ENCODE results near the gene ANKIB1. TPM values are rescaled to one million over a fixed set of nuclear protein-coding genes. Genes with fewer than 3 reads are reported as not detected.

Gene ANKIB1
- total RNA-seq, 3 donors from 2014 or later (not counting 1 experiment from before 2014, with no cell fraction given): 70.6 to 90.2 (median 86.6) TPM

- Mint-ChIP-seq H3K9me3 (no peaks in the 10 kb centered on the region), H3K4me1 (peaks cover 21 to 30% of the 10 kb centered on the region in 2 donors), H3K4me3 (no peak overlapping the region), H3K27ac (peak overlapping the region in 1 of 2 donors; percentile 27), H3K27me3 (ENCODE audit: low read depth in 2 of 2) (no peaks in the 10 kb centered on the region), H3K36me3 (no peaks in the 10 kb centered on the region)
- Histone ChIP-seq H3K4me1 (ENCODE audit: control insufficient read depth, insufficient read depth, low read length) (no peaks in the 10 kb centered on the region), H3K9me3 (ENCODE audit: control insufficient read depth, insufficient read depth, low read length) (no peaks in the 10 kb centered on the region), H3K27ac (ENCODE audit: low read length) (no peak overlapping the region), H3K4me3 (ENCODE audit: low read length) (no peak overlapping the region), H3K27me3 (ENCODE audit: control insufficient read depth, insufficient read depth, low read length) (no peaks in the 10 kb centered on the region), H3K36me3 (ENCODE audit: control insufficient read depth, insufficient read depth, low read length) (peaks cover 11% of the 10 kb centered on the region)
- WGBS (ENCODE audit: insufficient coverage): no CpG with 5 or more reads among the region's 1 CpG
- intact Hi-C loops (cut with micrococcal nuclease): no loop called here
- TF ChIP-seq CTCF (IDR thresholded peaks at IDR 0.05): no peak
- DNase-seq: no peak
- ATAC-seq: no peak
Measured at GRCh38 chr7:92295391-92295790, 49.6 kb downstream of the ANKIB1 start.

- intact Hi-C loops (cut with micrococcal nuclease): no loop called here
- DNase-seq: no peak
- H3K36me3 Mint-ChIP-seq: no peaks in the 10 kb centered on the region
- no peak for ATAC-seq
- TF ChIP-seq CTCF (IDR thresholded peaks at IDR 0.05): no peak
- H3K27me3 Mint-ChIP-seq (ENCODE audit: low read depth in 2 of 2): no peaks in the 10 kb centered on the region
- Histone ChIP-seq H3K36me3 (ENCODE audit: control insufficient read depth, insufficient read depth, low read length) (peaks cover 11% of the 10 kb centered on the region), H3K27me3 (ENCODE audit: control insufficient read depth, insufficient read depth, low read length) (no peaks in the 10 kb centered on the region), H3K4me1 (ENCODE audit: control insufficient read depth, insufficient read depth, low read length) (no peaks in the 10 kb centered on the region), H3K4me3 (ENCODE audit: low read length) (no peak overlapping the region), H3K9me3 (ENCODE audit: control insufficient read depth, insufficient read depth, low read length) (no peaks in the 10 kb centered on the region), H3K27ac (ENCODE audit: low read length) (no peak overlapping the region)
- no CpG with 5 or more reads among the region's 3 CpGs for WGBS (ENCODE audit: insufficient coverage)
- peak overlapping the region; percentile 17 for H3K4me3 Mint-ChIP-seq
- H3K27ac Mint-ChIP-seq: peak overlapping the region; percentile 27 to 37
- H3K4me1 Mint-ChIP-seq: peaks cover 17 to 26% of the 10 kb centered on the region in 2 donors
- no peaks in the 10 kb centered on the region for H3K9me3 Mint-ChIP-seq
Measured at GRCh38 chr7:92296235-92296634, 50.5 kb downstream of the ANKIB1 start.

GRCh38 chr7:92296880-92297445 lies 51.2 kb downstream of the ANKIB1 start:
- peaks cover 17 to 23% of the 10 kb centered on the region in 2 donors for H3K4me1 Mint-ChIP-seq
- H3K27ac Mint-ChIP-seq: peak overlapping the region in 1 of 2 donors; percentile 2
- Histone ChIP-seq H3K9me3 (ENCODE audit: control insufficient read depth, insufficient read depth, low read length) (no peaks in the 10 kb centered on the region), H3K36me3 (ENCODE audit: control insufficient read depth, insufficient read depth, low read length) (peaks cover 11% of the 10 kb centered on the region), H3K4me3 (ENCODE audit: low read length) (no peak overlapping the region), H3K27ac (ENCODE audit: low read length) (no peak overlapping the region), H3K27me3 (ENCODE audit: control insufficient read depth, insufficient read depth, low read length) (no peaks in the 10 kb centered on the region), H3K4me1 (ENCODE audit: control insufficient read depth, insufficient read depth, low read length) (no peaks in the 10 kb centered on the region)
- no peak overlapping the region for H3K4me3 Mint-ChIP-seq
- WGBS (ENCODE audit: insufficient coverage): 94% methylated on average over 3 of the region's 3 CpGs
- DNase-seq: no peak
- H3K9me3 Mint-ChIP-seq: no peaks in the 10 kb centered on the region
- no peak for ATAC-seq
- intact Hi-C loops (cut with micrococcal nuclease): no loop called here
- H3K27me3 Mint-ChIP-seq (ENCODE audit: low read depth in 2 of 2): no peaks in the 10 kb centered on the region
- no peak for TF ChIP-seq CTCF (IDR thresholded peaks at IDR 0.05)
- no peaks in the 10 kb centered on the region for H3K36me3 Mint-ChIP-seq

GRCh38 chr7:92297736-92298135 lies 52.0 kb downstream of the ANKIB1 start:
- H3K9me3 Mint-ChIP-seq: no peaks in the 10 kb centered on the region
- no peak for TF ChIP-seq CTCF (IDR thresholded peaks at IDR 0.05)
- no peak overlapping the region for H3K4me3 Mint-ChIP-seq
- H3K27ac Mint-ChIP-seq: peak overlapping the region in 1 of 2 donors; percentile 2
- Histone ChIP-seq H3K9me3 (ENCODE audit: control insufficient read depth, insufficient read depth, low read length) (no peaks in the 10 kb centered on the region), H3K36me3 (ENCODE audit: control insufficient read depth, insufficient read depth, low read length) (peaks cover 14% of the 10 kb centered on the region), H3K27me3 (ENCODE audit: control insufficient read depth, insufficient read depth, low read length) (no peaks in the 10 kb centered on the region), H3K4me3 (ENCODE audit: low read length) (no peak overlapping the region), H3K27ac (ENCODE audit: low read length) (no peak overlapping the region), H3K4me1 (ENCODE audit: control insufficient read depth, insufficient read depth, low read length) (no peaks in the 10 kb centered on the region)
- DNase-seq (no peak), ATAC-seq (no peak)
- 97% methylated on average over 1 of the region's 1 CpG for WGBS (ENCODE audit: insufficient coverage)
- no peaks in the 10 kb centered on the region for H3K27me3 Mint-ChIP-seq (ENCODE audit: low read depth in 2 of 2)
- no peaks in the 10 kb centered on the region for H3K36me3 Mint-ChIP-seq
- intact Hi-C loops (cut with micrococcal nuclease): no loop called here
- H3K4me1 Mint-ChIP-seq: peaks cover 17 to 23% of the 10 kb centered on the region in 2 donors
